GM12801 (cell line): ENCODE results near the gene DUSP16.

Experiments
- CTCF ChIP-seq: IDR thresholded peaks from one replicate; pipeline ENCODE4 v1.5.1; 2011; ENCODE audit warnings: control low read depth; ENCODE audit not compliant: insufficient read length; ENCODE audit errors: extremely low read depth

DUSP16 gene

GRCh38 chr12:12461923-12462315, 100.7 kb downstream of the DUSP16 start:
- no peak for TF ChIP-seq CTCF

- TF ChIP-seq CTCF, result no peak
Observed at GRCh38 chr12:12460935-12461922, 101.4 kb downstream of the DUSP16 start.

GRCh38 chr12:12456637-12457036, 106.0 kb downstream of the DUSP16 start:
- TF ChIP-seq CTCF, result no peak

GRCh38 chr12:12454315-12454714, 108.3 kb downstream of the DUSP16 start:
- no peak for TF ChIP-seq CTCF

GRCh38 chr12:12453635-12454034, 109.0 kb downstream of the DUSP16 start:
- TF ChIP-seq CTCF, result no peak

GRCh38 chr12:12452326-12452902, 110.2 kb downstream of the DUSP16 start:
- no peak for TF ChIP-seq CTCF

- no peak for TF ChIP-seq CTCF
Observed at GRCh38 chr12:12451098-12451497, 111.6 kb downstream of the DUSP16 start.
